GM12875 (cell line): ENCODE data around the gene SH3GLB2.
A peak's percentile ranks its signal among the peaks of the same experiment; 100 is the strongest.

ENCODE experiments used
- H3K4me3 ChIP-seq: one replicate; pipeline ENCODE4 v1.5.1; 2011; ENCODE audit warnings: low read depth, low read length, control low read depth
- TF ChIP-seq, protein P1 (sequence below): IDR thresholded peaks from 2 replicates; pipeline ENCODE4 v1.5.1; 2011; ENCODE audit warnings: low read depth, mild to moderate bottlenecking, control low read depth, inconsistent platforms, low read length, moderate library complexity, borderline replicate concordance; ENCODE audit not compliant: insufficient read depth

SH3GLB2 gene

DNA sequence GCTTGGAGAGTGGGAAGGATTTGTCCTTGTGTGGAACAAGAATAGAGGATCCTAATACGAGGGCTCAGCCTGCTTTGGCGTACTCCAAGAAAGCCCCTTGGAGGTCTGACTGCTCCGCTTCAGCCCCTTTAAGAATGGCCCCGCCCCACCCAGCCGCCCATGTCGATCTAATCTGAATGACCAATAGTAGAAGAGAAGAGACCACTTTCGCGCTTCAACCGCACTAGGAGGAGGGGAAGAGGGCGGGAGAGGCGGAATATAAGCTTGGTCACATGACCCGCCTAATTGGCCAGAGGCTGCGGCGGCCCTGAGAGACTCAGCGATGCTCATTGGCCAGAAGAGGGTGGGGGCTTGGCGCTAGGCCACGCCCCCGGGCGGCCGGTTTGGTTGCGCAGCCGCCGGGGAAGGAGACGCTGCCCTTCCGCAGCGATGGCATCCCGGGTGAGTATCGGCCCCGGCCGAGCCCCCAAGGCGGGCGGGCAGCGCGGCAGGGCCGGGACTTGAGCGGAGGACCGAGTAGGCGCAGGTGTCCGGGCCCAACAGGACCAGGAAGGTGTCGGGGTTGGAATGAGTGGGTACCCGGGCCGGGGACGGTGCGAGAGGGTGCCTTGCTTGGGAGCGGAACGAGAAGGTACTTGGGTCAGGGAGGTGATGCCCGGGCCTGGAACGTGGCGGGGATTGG is 8.3 kb upstream of the SH3GLB2 start, which contains the start of gene MIGA2:
Gene MIGA2 (plus strand): TSS at position 386 of the 682 bp plus-strand sequence. CDS start 3,969 bp downstream, outside the sequence.
- peak within 1 kb of the TSS; percentile 70 for H3K4me3 ChIP-seq
- TF ChIP-seq, protein P1, sequence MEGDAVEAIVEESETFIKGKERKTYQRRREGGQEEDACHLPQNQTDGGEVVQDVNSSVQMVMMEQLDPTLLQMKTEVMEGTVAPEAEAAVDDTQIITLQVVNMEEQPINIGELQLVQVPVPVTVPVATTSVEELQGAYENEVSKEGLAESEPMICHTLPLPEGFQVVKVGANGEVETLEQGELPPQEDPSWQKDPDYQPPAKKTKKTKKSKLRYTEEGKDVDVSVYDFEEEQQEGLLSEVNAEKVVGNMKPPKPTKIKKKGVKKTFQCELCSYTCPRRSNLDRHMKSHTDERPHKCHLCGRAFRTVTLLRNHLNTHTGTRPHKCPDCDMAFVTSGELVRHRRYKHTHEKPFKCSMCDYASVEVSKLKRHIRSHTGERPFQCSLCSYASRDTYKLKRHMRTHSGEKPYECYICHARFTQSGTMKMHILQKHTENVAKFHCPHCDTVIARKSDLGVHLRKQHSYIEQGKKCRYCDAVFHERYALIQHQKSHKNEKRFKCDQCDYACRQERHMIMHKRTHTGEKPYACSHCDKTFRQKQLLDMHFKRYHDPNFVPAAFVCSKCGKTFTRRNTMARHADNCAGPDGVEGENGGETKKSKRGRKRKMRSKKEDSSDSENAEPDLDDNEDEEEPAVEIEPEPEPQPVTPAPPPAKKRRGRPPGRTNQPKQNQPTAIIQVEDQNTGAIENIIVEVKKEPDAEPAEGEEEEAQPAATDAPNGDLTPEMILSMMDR = no peak

DNA sequence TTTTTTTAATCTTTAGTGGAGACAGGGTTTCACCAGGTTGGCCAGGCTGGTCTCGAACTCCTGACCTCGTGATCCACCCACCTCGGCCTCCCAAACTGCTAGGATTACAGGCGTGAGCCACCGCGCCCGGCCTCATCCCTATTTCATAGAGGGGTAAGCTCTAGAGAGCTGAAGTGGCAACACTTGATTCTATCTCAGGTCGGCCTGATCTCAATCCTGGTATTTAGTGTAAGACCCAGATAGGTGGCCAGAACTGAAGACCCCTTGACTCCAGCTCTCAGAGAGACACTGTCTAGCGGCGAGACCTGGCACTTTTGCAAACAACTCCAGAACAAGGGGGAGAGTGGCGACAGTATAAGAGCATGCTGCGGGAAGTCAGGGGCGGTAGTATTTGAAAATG is 7.7 kb upstream of the SH3GLB2 start:
- peak overlapping the region; percentile 32 for H3K4me3 ChIP-seq

DNA sequence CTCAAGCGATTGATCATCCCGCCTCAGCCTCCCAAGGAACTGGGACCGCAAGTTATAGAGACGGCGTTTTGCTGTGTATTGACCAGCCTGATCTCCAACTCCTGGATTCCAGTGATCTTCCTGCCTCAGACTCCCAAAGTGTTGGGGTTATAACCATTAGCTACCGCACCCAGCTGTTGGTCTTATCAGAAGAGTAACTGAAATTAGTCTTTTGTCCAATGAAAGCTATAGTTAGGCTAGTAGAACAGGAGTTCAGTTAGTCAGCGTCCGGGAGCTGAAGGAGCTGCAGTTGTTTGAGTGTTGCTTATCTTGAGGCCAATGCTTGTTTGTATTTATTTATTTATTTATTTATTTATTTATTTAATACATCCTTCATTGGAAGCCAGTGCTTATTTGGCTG is 5.1 kb upstream of the SH3GLB2 start:
- H3K4me3 ChIP-seq = no peak overlapping the region
- TF ChIP-seq, protein P1 = no peak

DNA sequence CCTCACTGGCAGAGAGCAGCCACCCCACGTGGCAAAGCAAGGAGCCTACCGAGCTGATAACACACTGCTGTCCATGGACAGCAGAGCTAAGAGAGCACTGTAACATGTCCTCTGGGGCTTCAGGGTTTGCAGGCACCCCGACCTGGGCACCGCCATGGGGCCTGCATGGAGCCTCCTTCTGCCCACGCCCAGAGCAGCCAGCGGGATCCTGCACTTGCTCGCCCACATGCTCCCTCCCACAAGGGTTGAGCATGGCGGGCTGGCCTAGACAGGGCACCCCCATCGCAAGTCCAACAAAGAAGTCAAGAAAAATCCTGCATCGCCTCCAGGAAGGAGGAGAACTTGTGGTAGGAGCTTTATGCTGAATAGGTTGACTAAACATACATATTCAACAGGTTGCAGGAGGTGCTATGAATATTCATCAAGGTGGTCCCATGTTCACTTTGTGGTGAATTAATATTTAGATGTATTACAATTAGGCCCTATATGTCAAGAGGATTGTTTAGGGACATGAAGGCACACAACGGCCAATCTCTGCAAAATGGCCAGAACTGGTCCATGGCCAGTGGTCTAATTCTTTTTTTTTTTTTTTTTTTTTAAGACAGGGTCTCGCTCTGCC is 4.5 kb upstream of the SH3GLB2 start:
- TF ChIP-seq, protein P1 = no peak
- no peak overlapping the region for H3K4me3 ChIP-seq

DNA sequence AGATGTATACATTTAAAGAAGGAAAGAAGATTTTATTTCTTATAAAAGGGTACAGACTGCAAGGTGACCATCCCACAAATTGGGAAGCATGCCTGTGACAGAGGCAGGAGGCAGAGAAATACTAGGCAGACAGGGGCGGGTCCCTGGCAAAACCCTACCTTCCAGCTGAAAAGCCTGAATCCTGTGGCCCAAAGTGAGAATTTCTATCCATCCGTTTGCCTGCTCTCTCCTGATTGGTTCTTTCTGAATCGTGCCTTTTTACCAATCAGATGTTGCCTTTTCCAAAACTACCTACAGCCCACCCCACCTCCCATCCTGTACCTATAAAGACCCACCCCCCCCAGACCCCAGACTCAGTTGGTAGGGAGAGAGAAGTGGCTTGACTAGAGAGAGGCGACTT is 3.4 kb upstream of the SH3GLB2 start:
- no peak overlapping the region for H3K4me3 ChIP-seq
- TF ChIP-seq, protein P1 = no peak

DNA sequence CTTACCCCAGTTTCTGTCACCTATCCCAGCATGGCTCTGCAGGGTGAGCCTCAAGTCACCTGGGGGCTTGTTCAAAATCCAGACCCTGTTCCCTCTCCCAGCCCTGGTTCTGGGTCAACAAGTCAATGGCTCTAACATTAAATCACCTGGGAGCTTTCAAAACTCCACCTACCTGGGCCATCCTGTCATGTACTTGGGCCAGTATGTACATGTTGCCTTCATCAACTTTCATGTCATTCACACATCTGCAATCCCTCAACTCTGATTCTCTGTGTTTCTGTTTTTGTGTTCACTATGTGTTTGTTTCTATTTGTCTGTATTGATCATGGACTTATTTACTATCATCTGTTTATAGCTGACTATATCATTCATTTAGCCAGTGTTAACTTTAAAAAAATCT is 2.1 kb upstream of the SH3GLB2 start:
- no peak overlapping the region for H3K4me3 ChIP-seq
- TF ChIP-seq, protein P1 = no peak

DNA sequence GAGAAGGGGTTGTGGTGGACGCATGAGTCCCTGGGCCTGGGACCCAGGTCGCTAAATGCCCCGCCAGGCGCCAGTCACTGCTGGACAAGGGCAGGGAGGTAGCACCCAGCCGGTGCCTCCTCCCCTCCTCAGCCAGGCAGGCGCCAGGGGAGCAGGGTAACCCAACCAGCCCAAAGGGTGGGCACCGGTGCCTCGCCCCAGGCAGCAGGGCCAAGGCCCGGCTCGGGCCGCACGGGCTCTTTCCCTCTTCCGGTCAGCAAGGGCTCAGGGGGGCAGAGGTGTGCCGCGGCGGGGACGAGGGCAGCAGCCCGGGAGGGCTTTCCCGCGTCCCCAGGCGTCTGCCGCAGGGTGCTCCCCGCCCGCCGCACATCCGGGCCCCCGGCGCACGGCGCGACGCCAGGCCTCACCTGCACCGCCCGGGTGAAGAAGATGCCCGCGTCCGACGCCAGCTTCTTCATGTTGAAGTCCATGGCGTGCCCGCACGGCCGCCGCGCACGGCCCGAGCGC is 393 bp downstream of the SH3GLB2 start:
- TF ChIP-seq, protein P1 = no peak
- peak overlapping the region; percentile 86 for H3K4me3 ChIP-seq
